Liver (tissue), 9 donors: ENCODE results near the gene CDHR2. TPM values are rescaled to one million over a fixed set of nuclear protein-coding genes. Genes with fewer than 3 reads are reported as not detected.

Experiments used
- DNase-seq: peaks from one replicate; pipeline ENCODE4 v3.0.0-alpha.2; 2017; ENCODE audit warnings: low spot score
- H3K27ac ChIP-seq, 2 donors: one replicate each; pipeline ENCODE4 v1.7.0; 2013; ENCODE audit warnings: inconsistent platforms in 2 of 2, low read length in 2 of 2, control low read depth in 1 of 2, low read depth in 1 of 2, mild to moderate bottlenecking in 1 of 2
- H3K27me3 ChIP-seq, 4 donors: one replicate each; pipeline versions ENCODE4 v1.6.1 to v1.7.0; 2013; ENCODE audit warnings: low read length in 3 of 4, inconsistent platforms in 1 of 4, mild to moderate bottlenecking in 1 of 4, moderate library complexity in 1 of 4; ENCODE audit not compliant: control insufficient read depth in 4 of 4, insufficient read depth in 4 of 4
- H3K36me3 ChIP-seq, 4 donors: one replicate each; pipeline versions ENCODE4 v1.6.1 to v1.7.0; 2013; ENCODE audit warnings: low read length in 3 of 4, mild to moderate bottlenecking in 3 of 4, low read depth in 1 of 4, moderate library complexity in 1 of 4; ENCODE audit not compliant: control insufficient read depth in 4 of 4, insufficient read depth in 3 of 4
- H3K4me1 ChIP-seq, 4 donors: one replicate each; pipeline versions ENCODE4 v1.6.1 to v1.7.0; 2013; ENCODE audit warnings: low read length in 3 of 4, mild to moderate bottlenecking in 3 of 4, moderate library complexity in 1 of 4; ENCODE audit not compliant: control insufficient read depth in 4 of 4, insufficient read depth in 4 of 4
- H3K4me3 ChIP-seq, 3 donors: one replicate each; pipeline versions ENCODE4 v1.6.1 to v1.7.0; 2013; ENCODE audit warnings: low read length in 3 of 3, control low read depth in 1 of 3, low read depth in 1 of 3, mild to moderate bottlenecking in 1 of 3
- H3K9ac ChIP-seq, 2 donors: one replicate each; pipeline ENCODE4 v1.7.0; 2013; ENCODE audit warnings: low read length in 2 of 2, mild to moderate bottlenecking in 2 of 2, moderate library complexity in 2 of 2, control low read depth in 1 of 2, low read depth in 1 of 2
- H3K9me3 ChIP-seq, 4 donors: one replicate each; pipeline versions ENCODE4 v1.6.1 to v1.7.0; 2013; ENCODE audit warnings: low read length in 3 of 4; ENCODE audit not compliant: control insufficient read depth in 4 of 4
- EGR1 ChIP-seq, 2 donors: IDR thresholded peaks; 2 replicates each; pipeline ENCODE4 v1.6.1; 2016 to 2018; ENCODE audit warnings: antibody characterized with exemption in 2 of 2, low read depth in 2 of 2
- FOXA1 ChIP-seq: IDR thresholded peaks from 2 replicates; pipeline ENCODE4 v1.6.1; 2016; ENCODE audit warnings: antibody characterized with exemption
- FOXA2 ChIP-seq: IDR thresholded peaks from 2 replicates; pipeline ENCODE4 v1.6.1; 2016; ENCODE audit warnings: antibody characterized with exemption
- GABPA ChIP-seq, 2 donors: IDR thresholded peaks in 1 of 2; conservative IDR thresholded peaks in 1 of 2; 2 replicates each; pipeline ENCODE4 v1.6.1; 2016; ENCODE audit warnings: antibody characterized with exemption in 2 of 2, mild to moderate bottlenecking in 1 of 2, moderate library complexity in 1 of 2
- HNF4A ChIP-seq, 2 donors: conservative IDR thresholded peaks; 2 replicates each; pipeline ENCODE4 v1.6.1; 2016; ENCODE audit warnings: antibody characterized with exemption in 2 of 2, mild to moderate bottlenecking in 2 of 2
- HNF4G ChIP-seq: IDR thresholded peaks from 2 replicates; pipeline ENCODE4 v1.6.1; 2016; ENCODE audit warnings: antibody characterized with exemption
- JUND ChIP-seq, 2 donors: IDR thresholded peaks; 2 replicates each; pipeline ENCODE4 v1.6.1; 2016; ENCODE audit warnings: antibody characterized with exemption in 2 of 2
- NR2F2 ChIP-seq: IDR thresholded peaks from 2 replicates; pipeline ENCODE4 v1.6.1; 2016; ENCODE audit warnings: antibody characterized with exemption
- RAD21 ChIP-seq, 2 donors: IDR thresholded peaks; 2 replicates each; pipeline ENCODE4 v1.6.1; 2016; ENCODE audit warnings: antibody characterized with exemption in 2 of 2, mild to moderate bottlenecking in 2 of 2
- RXRA ChIP-seq, 2 donors: IDR thresholded peaks; 2 replicates each; pipeline ENCODE4 v1.6.1; 2017 to 2018; ENCODE audit warnings: antibody characterized with exemption in 2 of 2, mild to moderate bottlenecking in 1 of 2
- SP1 ChIP-seq: IDR thresholded peaks from 2 replicates; pipeline ENCODE4 v1.6.1; 2018; ENCODE audit warnings: antibody characterized with exemption, mild to moderate bottlenecking
- TAF1 ChIP-seq: conservative IDR thresholded peaks from 2 replicates; pipeline ENCODE4 v1.6.1; 2016; ENCODE audit warnings: antibody characterized with exemption, mild to moderate bottlenecking
- YY1 ChIP-seq: IDR thresholded peaks from 2 replicates; pipeline ENCODE4 v1.6.1; 2016; ENCODE audit warnings: antibody characterized with exemption, mild to moderate bottlenecking
- WGBS: extraction: QIAGEN DNeasy Blood & Tissue Kit; methylation state at CpG from one replicate; pipeline ENCODE4 v1.1.7; 2013; 5-methylcytosine and 5-hydroxymethylcytosine counted together
- polyA plus RNA-seq, 2 donors: library from polyadenylated mRNA; stranded (reverse) in 1 of 2; unstranded in 1 of 2; fragments of 200-250 nt in 1 of 2; fragments of >200 nt in 1 of 2; fragmentation: Nextera tagmentation in 1 of 2; extraction: Ambion mirVana in 1 of 2; gene quantifications; one replicate each; pipeline versions ENCODE4 v1.2.1 to v1.2.3, GENCODE V29; 2013 to 2015
- total RNA-seq, 2 donors: library from RNA; depleted of rRNA; stranded (reverse); fragments of >200 nt; gene quantifications; one replicate each; pipeline ENCODE4 v1.2.3, GENCODE V29; 2014
- TF ChIP-seq, protein P1 (sequence below): IDR thresholded peaks from 2 replicates; pipeline ENCODE4 v1.6.1; 2016; ENCODE audit warnings: antibody characterized with exemption
- TF ChIP-seq, protein P2 (sequence below): IDR thresholded peaks from 2 replicates; pipeline ENCODE4 v1.6.1; 2016; ENCODE audit warnings: antibody characterized with exemption
- TF ChIP-seq, protein P3 (sequence below): IDR thresholded peaks from 2 replicates; pipeline ENCODE4 v1.6.1; 2016; ENCODE audit warnings: antibody characterized with exemption, mild to moderate bottlenecking
- TF ChIP-seq, protein P4 (sequence below): fragments of 150-350 bp; IDR thresholded peaks from 2 replicates; pipeline ENCODE4 v1.5.1; 2017; ENCODE audit warnings: improper control_type of control experiment, low read depth, low read length; ENCODE audit not compliant: missing input control
- TF ChIP-seq, protein P5 (sequence below): IDR thresholded peaks from 2 replicates; pipeline ENCODE4 v1.6.1; 2016; ENCODE audit warnings: antibody characterized with exemption
- donor health status: healthy.
- donor health status: healthy.
- donor health status: healthy.
- donor health status: healthy.
- donor health status: healthy.

Gene CDHR2
- total and polyA plus RNA-seq, 4 donors: 8.8 to 23.8 (median 16.6) TPM

DNA sequence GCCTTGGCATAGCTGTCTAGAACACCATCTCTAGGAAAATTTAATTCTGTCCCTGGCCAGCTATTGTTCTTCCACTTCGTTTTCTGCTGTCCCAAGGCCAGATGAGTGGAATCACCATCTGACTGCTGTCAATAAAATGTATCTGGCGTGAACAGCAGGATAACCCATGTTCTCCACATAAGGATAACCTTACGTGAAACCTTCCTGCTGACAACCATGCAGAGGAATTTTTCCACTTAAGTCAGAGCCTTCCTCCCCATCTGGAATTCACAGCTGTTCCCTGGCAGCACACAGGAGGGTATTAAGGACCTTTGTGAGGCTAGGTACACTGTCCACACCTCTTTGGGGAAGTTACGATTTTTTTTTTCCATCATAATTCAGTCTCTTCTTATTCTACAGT is 40.5 kb upstream of the CDHR2 start:
- no peaks in the 10 kb centered on the region for H3K27me3 ChIP-seq
- H3K4me3 ChIP-seq: no peak overlapping the region
- no peaks in the 10 kb centered on the region for H3K4me1 ChIP-seq
- H3K9ac ChIP-seq: no peak overlapping the region
- no peaks in the 10 kb centered on the region for H3K9me3 ChIP-seq
- H3K27ac ChIP-seq: no peak overlapping the region
- WGBS: 92% methylated on average over 4 of the region's 4 CpGs
- TF ChIP-seq GABPA (IDR thresholded peaks at IDR 0.05 in 1 of 2, conservative IDR thresholded peaks at IDR 0.05 in 1 of 2) (no peak), RXRA (IDR thresholded peaks at IDR 0.05) (no peak), RAD21 (IDR thresholded peaks at IDR 0.05) (no peak), HNF4G (no peak), YY1 (no peak), FOXA2 (no peak), TAF1 (no peak), EGR1 (IDR thresholded peaks at IDR 0.05; ENCODE audit: low read depth in 2 of 2) (no peak), SP1 (no peak), FOXA1 (no peak), NR2F2 (no peak), JUND (IDR thresholded peaks at IDR 0.05) (no peak), HNF4A (conservative IDR thresholded peaks at IDR 0.05) (no peak)
- TF ChIP-seq, protein P1, sequence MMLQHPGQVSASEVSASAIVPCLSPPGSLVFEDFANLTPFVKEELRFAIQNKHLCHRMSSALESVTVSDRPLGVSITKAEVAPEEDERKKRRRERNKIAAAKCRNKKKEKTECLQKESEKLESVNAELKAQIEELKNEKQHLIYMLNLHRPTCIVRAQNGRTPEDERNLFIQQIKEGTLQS: no peak
- TF ChIP-seq, protein P2, sequence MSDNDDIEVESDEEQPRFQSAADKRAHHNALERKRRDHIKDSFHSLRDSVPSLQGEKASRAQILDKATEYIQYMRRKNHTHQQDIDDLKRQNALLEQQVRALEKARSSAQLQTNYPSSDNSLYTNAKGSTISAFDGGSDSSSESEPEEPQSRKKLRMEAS: no peak
- TF ChIP-seq, protein P3, sequence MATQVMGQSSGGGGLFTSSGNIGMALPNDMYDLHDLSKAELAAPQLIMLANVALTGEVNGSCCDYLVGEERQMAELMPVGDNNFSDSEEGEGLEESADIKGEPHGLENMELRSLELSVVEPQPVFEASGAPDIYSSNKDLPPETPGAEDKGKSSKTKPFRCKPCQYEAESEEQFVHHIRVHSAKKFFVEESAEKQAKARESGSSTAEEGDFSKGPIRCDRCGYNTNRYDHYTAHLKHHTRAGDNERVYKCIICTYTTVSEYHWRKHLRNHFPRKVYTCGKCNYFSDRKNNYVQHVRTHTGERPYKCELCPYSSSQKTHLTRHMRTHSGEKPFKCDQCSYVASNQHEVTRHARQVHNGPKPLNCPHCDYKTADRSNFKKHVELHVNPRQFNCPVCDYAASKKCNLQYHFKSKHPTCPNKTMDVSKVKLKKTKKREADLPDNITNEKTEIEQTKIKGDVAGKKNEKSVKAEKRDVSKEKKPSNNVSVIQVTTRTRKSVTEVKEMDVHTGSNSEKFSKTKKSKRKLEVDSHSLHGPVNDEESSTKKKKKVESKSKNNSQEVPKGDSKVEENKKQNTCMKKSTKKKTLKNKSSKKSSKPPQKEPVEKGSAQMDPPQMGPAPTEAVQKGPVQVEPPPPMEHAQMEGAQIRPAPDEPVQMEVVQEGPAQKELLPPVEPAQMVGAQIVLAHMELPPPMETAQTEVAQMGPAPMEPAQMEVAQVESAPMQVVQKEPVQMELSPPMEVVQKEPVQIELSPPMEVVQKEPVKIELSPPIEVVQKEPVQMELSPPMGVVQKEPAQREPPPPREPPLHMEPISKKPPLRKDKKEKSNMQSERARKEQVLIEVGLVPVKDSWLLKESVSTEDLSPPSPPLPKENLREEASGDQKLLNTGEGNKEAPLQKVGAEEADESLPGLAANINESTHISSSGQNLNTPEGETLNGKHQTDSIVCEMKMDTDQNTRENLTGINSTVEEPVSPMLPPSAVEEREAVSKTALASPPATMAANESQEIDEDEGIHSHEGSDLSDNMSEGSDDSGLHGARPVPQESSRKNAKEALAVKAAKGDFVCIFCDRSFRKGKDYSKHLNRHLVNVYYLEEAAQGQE: no peak
- TF ChIP-seq, protein P4, sequence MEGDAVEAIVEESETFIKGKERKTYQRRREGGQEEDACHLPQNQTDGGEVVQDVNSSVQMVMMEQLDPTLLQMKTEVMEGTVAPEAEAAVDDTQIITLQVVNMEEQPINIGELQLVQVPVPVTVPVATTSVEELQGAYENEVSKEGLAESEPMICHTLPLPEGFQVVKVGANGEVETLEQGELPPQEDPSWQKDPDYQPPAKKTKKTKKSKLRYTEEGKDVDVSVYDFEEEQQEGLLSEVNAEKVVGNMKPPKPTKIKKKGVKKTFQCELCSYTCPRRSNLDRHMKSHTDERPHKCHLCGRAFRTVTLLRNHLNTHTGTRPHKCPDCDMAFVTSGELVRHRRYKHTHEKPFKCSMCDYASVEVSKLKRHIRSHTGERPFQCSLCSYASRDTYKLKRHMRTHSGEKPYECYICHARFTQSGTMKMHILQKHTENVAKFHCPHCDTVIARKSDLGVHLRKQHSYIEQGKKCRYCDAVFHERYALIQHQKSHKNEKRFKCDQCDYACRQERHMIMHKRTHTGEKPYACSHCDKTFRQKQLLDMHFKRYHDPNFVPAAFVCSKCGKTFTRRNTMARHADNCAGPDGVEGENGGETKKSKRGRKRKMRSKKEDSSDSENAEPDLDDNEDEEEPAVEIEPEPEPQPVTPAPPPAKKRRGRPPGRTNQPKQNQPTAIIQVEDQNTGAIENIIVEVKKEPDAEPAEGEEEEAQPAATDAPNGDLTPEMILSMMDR: no peak
- TF ChIP-seq, protein P5, sequence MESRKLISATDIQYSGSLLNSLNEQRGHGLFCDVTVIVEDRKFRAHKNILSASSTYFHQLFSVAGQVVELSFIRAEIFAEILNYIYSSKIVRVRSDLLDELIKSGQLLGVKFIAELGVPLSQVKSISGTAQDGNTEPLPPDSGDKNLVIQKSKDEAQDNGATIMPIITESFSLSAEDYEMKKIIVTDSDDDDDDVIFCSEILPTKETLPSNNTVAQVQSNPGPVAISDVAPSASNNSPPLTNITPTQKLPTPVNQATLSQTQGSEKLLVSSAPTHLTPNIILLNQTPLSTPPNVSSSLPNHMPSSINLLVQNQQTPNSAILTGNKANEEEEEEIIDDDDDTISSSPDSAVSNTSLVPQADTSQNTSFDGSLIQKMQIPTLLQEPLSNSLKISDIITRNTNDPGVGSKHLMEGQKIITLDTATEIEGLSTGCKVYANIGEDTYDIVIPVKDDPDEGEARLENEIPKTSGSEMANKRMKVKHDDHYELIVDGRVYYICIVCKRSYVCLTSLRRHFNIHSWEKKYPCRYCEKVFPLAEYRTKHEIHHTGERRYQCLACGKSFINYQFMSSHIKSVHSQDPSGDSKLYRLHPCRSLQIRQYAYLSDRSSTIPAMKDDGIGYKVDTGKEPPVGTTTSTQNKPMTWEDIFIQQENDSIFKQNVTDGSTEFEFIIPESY: no peak
- no peak for DNase-seq
- H3K36me3 ChIP-seq: peaks cover 12 to 43% (median 33%) of the 10 kb centered on the region in 4 donors
